ENCODE results near the gene MASP1. TPM values are rescaled to one million over a fixed set of nuclear protein-coding genes. Genes with fewer than 3 reads are reported as not detected.

MASP1 gene
- total RNA-seq, 4 donors from 2014 or later, result 3.8 to 9.9 (median 6.9) TPM

DNA sequence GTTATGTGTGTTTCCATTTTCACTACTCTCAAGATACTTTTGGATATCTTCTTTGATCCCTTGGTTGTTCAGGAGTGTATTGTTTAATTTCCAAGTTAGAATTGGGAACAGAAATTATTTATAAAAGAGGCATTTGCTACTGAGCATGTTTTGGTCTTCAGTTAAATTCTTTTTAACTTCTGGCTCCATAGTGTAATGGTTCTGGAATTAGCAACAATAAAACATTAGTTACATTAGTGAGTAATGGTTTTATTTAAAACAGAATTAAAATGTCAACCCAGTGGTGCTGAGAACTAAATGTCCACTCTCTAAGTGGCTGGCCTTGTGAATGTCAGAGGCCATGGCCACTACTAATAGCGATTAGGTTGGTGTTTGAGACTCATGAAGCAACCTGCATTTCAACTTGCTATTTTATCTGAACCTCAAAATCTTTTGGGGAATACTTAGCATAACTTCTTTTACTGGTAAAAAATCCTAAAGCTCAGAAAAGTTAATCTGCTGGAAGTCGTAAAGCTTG is 19.5 kb upstream of the MASP1 start:
- ATAC-seq (ENCODE audit: low FRiP score) (no peak), DNase-seq (ENCODE audit: low spot score) (no peak)
- TF ChIP-seq, protein P1, sequence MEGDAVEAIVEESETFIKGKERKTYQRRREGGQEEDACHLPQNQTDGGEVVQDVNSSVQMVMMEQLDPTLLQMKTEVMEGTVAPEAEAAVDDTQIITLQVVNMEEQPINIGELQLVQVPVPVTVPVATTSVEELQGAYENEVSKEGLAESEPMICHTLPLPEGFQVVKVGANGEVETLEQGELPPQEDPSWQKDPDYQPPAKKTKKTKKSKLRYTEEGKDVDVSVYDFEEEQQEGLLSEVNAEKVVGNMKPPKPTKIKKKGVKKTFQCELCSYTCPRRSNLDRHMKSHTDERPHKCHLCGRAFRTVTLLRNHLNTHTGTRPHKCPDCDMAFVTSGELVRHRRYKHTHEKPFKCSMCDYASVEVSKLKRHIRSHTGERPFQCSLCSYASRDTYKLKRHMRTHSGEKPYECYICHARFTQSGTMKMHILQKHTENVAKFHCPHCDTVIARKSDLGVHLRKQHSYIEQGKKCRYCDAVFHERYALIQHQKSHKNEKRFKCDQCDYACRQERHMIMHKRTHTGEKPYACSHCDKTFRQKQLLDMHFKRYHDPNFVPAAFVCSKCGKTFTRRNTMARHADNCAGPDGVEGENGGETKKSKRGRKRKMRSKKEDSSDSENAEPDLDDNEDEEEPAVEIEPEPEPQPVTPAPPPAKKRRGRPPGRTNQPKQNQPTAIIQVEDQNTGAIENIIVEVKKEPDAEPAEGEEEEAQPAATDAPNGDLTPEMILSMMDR (IDR thresholded peaks at IDR 0.05), result no peak

DNA sequence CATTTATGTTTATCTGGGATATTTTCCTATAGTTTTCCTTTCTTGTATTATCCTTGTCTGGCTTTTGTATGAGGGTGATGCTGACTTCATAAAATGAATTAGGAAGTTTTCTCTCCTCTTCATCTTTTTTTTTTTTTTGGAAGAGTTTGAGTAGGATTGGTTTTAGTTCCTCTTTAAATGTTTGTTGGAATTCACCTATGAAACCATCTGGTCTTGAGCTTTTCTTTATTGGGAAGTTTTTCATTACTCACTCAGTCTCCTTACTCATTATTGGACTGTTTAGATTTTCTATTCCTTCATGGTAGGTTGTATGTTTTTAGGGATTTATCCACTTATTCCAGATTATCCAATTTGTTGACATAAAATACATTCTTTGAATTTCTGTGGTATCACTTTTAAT is 18.7 kb upstream of the MASP1 start:
- TF ChIP-seq, protein P1 (IDR thresholded peaks at IDR 0.05), result no peak
- ATAC-seq (ENCODE audit: low FRiP score), result no peak
- no peak for DNase-seq (ENCODE audit: low spot score)

DNA sequence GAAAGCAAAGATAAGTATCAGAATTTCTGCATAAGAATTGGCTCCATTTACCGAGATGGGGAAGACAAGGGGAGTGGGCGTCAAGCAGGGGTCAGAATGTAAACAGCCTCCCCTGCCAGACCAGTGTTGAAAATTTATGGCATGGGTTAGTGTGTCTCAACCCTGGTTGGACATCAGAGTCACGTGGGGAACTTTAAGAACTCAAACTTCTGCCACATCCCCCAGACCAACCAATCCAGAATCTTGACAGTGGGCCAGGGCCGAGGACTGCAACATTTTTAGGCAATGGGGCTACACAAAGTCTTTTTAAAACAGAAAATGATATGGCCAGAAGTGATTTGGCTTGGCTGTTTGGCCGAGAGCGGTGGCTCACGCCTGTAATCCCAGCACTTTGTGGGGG is 14.3 kb upstream of the MASP1 start:
- no peak for ATAC-seq (ENCODE audit: low FRiP score)
- TF ChIP-seq, protein P1 (IDR thresholded peaks at IDR 0.05), result no peak
- DNase-seq (ENCODE audit: low spot score), result no peak

DNA sequence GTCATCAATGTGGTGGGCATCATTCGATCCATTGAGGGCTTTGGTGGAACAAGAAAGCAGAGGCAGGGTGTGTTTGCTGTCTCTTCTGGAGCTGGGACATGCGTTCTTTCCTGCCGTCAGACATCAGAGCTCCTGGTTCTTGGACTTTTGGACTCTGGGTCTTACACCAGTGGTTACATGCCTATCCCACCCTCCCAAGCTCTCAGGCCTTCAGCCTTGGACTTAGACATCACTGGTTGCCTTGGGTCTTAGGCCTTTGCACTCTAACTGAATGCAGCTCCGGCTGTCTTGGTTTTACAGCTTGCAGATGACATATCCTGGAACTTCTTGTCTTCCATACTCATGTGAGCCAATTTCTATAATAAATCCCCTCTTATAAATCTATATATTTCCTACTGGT is 8.1 kb upstream of the MASP1 start:
- DNase-seq (ENCODE audit: low spot score), result no peak
- no peak for ATAC-seq (ENCODE audit: low FRiP score)

DNA sequence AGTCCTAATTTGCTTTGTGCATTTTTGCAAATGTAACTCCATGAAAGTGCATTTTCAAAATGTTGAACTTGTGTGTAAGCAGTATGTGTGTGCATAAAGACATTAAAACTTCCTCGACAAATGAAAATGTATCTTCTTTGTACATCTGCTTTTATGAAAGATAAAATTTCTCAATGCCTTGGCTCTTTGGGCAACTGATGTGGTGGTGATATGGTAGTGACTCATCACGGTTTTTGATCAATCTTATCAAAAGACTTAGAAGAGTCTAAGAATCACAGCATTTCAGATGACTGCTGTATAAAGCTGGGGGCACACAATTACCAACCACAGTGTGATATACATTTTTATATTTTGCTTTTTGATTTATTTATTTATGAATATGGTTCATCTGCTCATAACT is 5.4 kb upstream of the MASP1 start:
- DNase-seq (ENCODE audit: low spot score), result no peak
- no peak for ATAC-seq (ENCODE audit: low FRiP score)
- TF ChIP-seq, protein P1 (IDR thresholded peaks at IDR 0.05), result no peak

More for the DNA sequence above, 8.1 kb upstream of the MASP1 start:
- TF ChIP-seq, protein P1 (IDR thresholded peaks at IDR 0.05), result no peak

DNA sequence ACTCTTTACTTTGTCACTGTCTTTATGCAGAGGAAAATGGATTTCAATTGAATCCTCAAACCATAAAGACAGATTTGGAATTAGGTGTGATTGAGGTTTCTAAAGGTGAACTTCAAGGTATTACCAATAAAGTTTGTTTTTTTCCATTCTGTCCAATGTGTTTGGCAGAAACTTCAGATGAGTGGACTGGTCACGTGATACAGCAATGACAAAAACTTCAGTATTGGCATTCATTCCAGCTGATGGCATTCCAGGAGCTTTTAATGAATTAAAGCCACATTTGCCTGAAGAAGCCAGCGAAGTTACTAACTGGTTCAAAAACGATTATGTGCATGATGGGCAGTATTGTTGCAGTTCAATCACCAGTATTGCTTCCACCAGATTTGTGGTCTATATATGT is 4.5 kb upstream of the MASP1 start:
- DNase-seq (ENCODE audit: low spot score) (no peak), ATAC-seq (ENCODE audit: low FRiP score) (no peak)
- TF ChIP-seq, protein P1 (IDR thresholded peaks at IDR 0.05), result no peak

DNA sequence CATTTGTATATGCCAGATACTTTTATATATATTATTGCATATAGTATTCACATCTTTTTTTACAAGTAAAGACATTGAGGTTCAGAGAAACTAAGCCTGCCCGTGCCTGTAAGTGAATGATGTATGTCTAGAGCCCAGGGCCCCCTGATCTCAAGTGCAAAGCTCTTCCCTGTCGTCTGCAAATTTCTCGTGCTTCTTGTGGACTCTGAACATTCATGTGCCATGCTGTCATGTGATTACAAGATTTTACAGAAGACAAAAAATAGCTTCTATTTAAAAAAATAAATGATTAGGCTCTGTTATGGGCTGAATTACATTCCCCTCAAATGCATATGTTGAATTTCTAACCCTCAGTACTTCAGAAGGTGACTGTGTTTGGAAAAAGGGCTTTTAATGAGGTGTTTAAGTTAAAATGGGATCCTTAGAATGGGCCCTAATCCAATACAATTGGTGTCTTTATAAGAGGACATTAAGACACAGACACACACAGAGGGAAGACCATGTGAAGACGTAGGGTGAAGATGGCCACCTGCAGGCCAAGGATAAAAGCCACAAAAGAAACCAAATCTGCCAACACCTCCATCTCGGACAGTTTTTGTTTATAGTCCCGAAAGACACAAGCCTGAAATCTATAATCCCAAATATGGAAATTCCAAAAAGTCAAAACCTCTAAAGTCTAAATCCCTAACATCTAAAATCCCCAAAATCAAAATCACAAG is 3.9 kb upstream of the MASP1 start:
- TF ChIP-seq, protein P1 (IDR thresholded peaks at IDR 0.05), result no peak
- DNase-seq (ENCODE audit: low spot score) (no peak), ATAC-seq (ENCODE audit: low FRiP score) (no peak)

Data from omental fat pad (tissue), 4 donors.